ENCODE results near the gene ZKSCAN4.

Gene ZKSCAN4

GRCh38 chr6:28209753-28210535 lies 42.1 kb downstream of the ZKSCAN4 start:
- no peak for DNase-seq (ENCODE audit: low read depth in 2 of 2)

GRCh38 chr6:28208111-28208659 lies 43.9 kb downstream of the ZKSCAN4 start:
- no peak for DNase-seq (ENCODE audit: low read depth in 2 of 2)

DNA sequence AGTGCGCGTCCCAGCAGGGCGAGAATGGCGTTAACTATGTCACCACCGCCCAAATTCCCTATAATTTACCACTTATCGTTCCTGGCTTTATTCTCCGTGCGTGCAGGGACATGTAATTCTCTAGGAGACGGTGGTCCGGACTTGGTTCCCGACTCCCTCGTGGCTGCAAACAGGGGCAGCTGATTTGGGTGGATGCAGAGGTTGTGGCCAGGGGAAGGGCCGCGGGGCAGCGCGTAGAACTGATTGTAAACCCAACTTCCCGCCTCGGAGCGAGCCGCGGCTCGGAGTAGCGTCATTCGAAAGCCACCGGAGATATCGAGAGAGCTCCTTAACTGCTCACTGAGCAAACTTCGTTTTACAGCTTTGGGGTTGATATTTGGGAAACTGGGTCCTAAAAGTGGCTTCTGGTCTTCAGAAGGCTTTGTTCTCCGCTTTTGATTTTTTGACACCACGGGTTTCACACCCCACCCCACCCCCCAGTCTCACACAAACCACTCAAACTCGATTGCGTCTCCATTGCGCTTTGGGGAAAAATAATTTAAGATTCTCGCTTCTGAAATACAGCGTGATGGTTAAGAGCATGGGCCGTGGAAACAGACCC lies 44.5 kb downstream of the ZKSCAN4 start:
- no peak for DNase-seq (ENCODE audit: low read depth in 2 of 2)

DNA sequence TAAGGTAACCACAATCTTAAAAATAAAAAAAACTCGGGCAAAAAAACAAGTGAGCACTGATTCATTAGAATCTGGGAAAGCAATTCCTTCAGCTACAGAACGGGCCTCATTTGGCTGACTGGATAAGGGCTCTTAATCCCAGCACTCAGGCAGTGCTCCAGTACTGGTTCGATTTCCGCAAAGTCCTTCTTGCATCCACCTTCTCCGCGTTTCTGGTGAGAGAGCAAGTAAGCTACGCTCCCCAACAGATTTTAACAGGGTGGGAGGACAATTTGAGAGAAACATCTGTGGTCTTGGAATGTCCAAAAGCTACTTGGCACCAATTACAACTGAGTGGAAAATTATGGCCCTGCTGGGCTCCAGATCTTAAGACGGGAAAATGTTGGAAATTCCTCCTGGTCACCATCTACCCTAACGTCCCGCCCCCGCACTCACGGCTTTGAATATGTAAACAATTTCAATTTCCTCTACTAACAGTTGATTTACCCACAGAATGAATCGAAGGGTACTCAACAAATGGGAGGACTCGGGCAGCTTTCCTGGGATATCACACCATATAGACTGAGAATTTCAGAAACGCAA lies 45.0 kb downstream of the ZKSCAN4 start:
- no peak for DNase-seq (ENCODE audit: low read depth in 2 of 2)

DNA sequence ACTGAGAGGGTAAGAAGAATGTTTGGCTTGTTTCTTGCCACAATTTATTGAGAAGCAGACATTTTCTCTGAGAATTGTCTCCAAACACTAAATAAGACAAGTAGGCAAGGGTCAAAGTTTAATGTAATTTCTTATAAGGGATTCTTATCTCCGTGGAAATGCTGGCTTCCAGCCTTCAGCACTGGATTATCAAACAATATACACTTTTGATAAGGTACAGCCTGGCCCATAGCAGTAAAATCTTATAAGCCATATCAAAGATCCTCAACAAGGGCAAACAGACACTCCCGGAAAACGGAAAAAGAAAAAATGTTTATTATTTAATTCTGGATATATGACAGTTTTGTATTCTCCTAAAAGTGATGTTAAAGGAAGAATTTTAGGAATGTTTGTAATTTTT lies 45.5 kb downstream of the ZKSCAN4 start:
- DNase-seq (ENCODE audit: low read depth in 2 of 2) = no peak

- DNase-seq (ENCODE audit: low read depth in 2 of 2) = no peak
Measured at GRCh38 chr6:28205879-28206278, 46.2 kb downstream of the ZKSCAN4 start.

GRCh38 chr6:28203201-28203600 lies 48.9 kb downstream of the ZKSCAN4 start:
- DNase-seq (ENCODE audit: low read depth in 2 of 2) = no peak

- no peak for DNase-seq (ENCODE audit: low read depth in 2 of 2)
Measured at GRCh38 chr6:28200020-28200419, 52.0 kb downstream of the ZKSCAN4 start.
